Psoas muscle (tissue), 8 donors: ENCODE data around the gene KY. TPM values are rescaled to one million over a fixed set of nuclear protein-coding genes. Genes with fewer than 3 reads are reported as not detected.

ENCODE experiments used
- ATAC-seq, 4 donors: fragments of 200-7000 bp; cut with Tn5 transposase; one replicate each; pipeline ENCODE4 v1.9.1; 2020; ENCODE audit warnings: moderate library complexity in 3 of 4, mild to moderate bottlenecking in 2 of 4
- DNase-seq, 2 donors: peaks; one replicate each; pipeline ENCODE4 v3.0.0-alpha.2; 2020
- H3K27ac ChIP-seq: fragments of 200-600 bp; one replicate; pipeline ENCODE4 v1.8.0; 2022
- H3K27me3 ChIP-seq, 3 donors: fragments of 200-600 bp in 1 of 3; one replicate each; pipeline versions ENCODE4 v1.6.1 to v1.8.0; 2013 to 2022; ENCODE audit warnings: low read length in 2 of 3, mild to moderate bottlenecking in 2 of 3, moderate library complexity in 1 of 3; ENCODE audit not compliant: insufficient read depth in 3 of 3
- H3K36me3 ChIP-seq, 2 donors: fragments of 200-600 bp in 1 of 2; one replicate each; pipeline versions ENCODE4 v1.6.1 to v1.8.0; 2013 to 2022; ENCODE audit warnings: low read depth in 1 of 2, mild to moderate bottlenecking in 1 of 2, moderate library complexity in 1 of 2; ENCODE audit not compliant: insufficient read depth in 1 of 2
- H3K4me1 ChIP-seq: fragments of 200-600 bp; one replicate; pipeline ENCODE4 v1.8.0; 2022
- H3K4me3 ChIP-seq: fragments of 200-600 bp; one replicate; pipeline ENCODE4 v1.8.0; 2022; ENCODE audit warnings: mild to moderate bottlenecking
- H3K9me3 ChIP-seq: fragments of 200-600 bp; one replicate; pipeline ENCODE4 v1.8.0; 2022
- CTCF ChIP-seq: fragments of 200-600 bp; IDR thresholded peaks from one replicate; pipeline ENCODE4 v1.8.0; 2022; ENCODE audit warnings: antibody characterized with exemption
- WGBS, 3 donors: extraction: QIAGEN DNeasy Blood & Tissue Kit; methylation state at CpG; one replicate each; pipeline versions ENCODE4 v1.1.6 to v1.1.7; 2013; 5-methylcytosine and 5-hydroxymethylcytosine counted together
- intact Hi-C, 2 donors: fragments of 100-400 bp; cut with DNase I; formaldehyde crosslinking; loops; one replicate each; pipeline versions ENCODE4 v1.11.0 to v1.14.2; 2022
- polyA plus RNA-seq, 3 donors: library from polyadenylated mRNA; stranded (reverse); fragments of 200-250 nt; gene quantifications; one replicate each; pipeline ENCODE4 v1.2.3, GENCODE V29; 2013
- total RNA-seq, 4 donors: library from RNA; stranded (reverse); fragmentation: NEBNext Ultra II Directional in 2 of 4; extraction: Animal tissue kit (Norgen Biotek cat#: 25700) in 2 of 4; gene quantifications; one replicate each; pipeline versions ENCODE4 v1.2.1 to v1.2.4, GENCODE V29; 2021 to 2023
- donor health status: healthy with polysubstance abuse.
- donor health status: DM: no; HTN: no; CAD: no; lungs with moderate emphysema.
- donor health status: Bipolar disorder and iron deficiency.
- donor health status: healthy.
- donor health status: DM: yes; HTN: yes; CAD: no.
- donor health status: DM: no; HTN: no; CAD: no.
- donor health status: DM: no; HTN: no; CAD: no.
- donor health status: DM: yes; HTN: yes; CAD: no.

KY gene
- total and polyA plus RNA-seq, 7 donors, result 0.30 to 6.7 (median 3.0) TPM; not detected in 1

GRCh38 chr3:134681522-134681900 lies 30.7 kb upstream of the KY start:
- ATAC-seq, result no peak
- peak overlapping the region; percentile 59 for H3K27ac ChIP-seq
- intact Hi-C loops, result no loop called here
- H3K4me1 ChIP-seq, result peaks cover 35% of the 10 kb centered on the region
- 42 to 79% (median 50%) methylated on average over 6 of the region's 6 CpGs for WGBS, 3 donors
- H3K9me3 ChIP-seq, result no peaks in the 10 kb centered on the region
- TF ChIP-seq CTCF, result no peak
- no peaks in the 10 kb centered on the region for H3K36me3 ChIP-seq
- H3K4me3 ChIP-seq, result no peak overlapping the region
- DNase-seq, result no peak
- H3K27me3 ChIP-seq, result no peaks in the 10 kb centered on the region

GRCh38 chr3:134680796-134681521 lies 30.1 kb upstream of the KY start:
- ATAC-seq (peak; percentile 68 to 92 (median 82)), DNase-seq (peak; percentile 28 to 59)
- no peak for TF ChIP-seq CTCF
- intact Hi-C loops, result no loop called here
- Histone ChIP-seq H3K4me1 (peaks cover 33% of the 10 kb centered on the region), H3K4me3 (no peak overlapping the region), H3K27me3 (no peaks in the 10 kb centered on the region), H3K27ac (peak overlapping the region; percentile 59), H3K9me3 (no peaks in the 10 kb centered on the region), H3K36me3 (no peaks in the 10 kb centered on the region)
- 16 to 30% (median 17%) methylated on average over 10 of the region's 10 CpGs for WGBS, 3 donors

GRCh38 chr3:134677987-134678308 lies 27.1 kb upstream of the KY start:
- WGBS, 3 donors, result 78 to 97% (median 85%) methylated on average over 2 of the region's 2 CpGs
- Histone ChIP-seq H3K36me3 (no peaks in the 10 kb centered on the region), H3K9me3 (peaks cover 22% of the 10 kb centered on the region), H3K27me3 (no peaks in the 10 kb centered on the region), H3K4me1 (peaks cover 25% of the 10 kb centered on the region), H3K4me3 (no peak overlapping the region), H3K27ac (no peak overlapping the region)
- no peak for ATAC-seq
- no peak for DNase-seq
- intact Hi-C loops, result no loop called here
- no peak for TF ChIP-seq CTCF

GRCh38 chr3:134677196-134677986 lies 26.6 kb upstream of the KY start:
- H3K4me3 ChIP-seq, result no peak overlapping the region
- H3K36me3 ChIP-seq, result no peaks in the 10 kb centered on the region
- peak; percentile 49 for TF ChIP-seq CTCF
- 43 to 56% (median 48%) methylated on average over 11 of the region's 11 CpGs for WGBS, 3 donors
- peaks cover 25% of the 10 kb centered on the region for H3K4me1 ChIP-seq
- DNase-seq, result peak in 1 of 2 donors; percentile 64
- ATAC-seq, result peak in 3 of 4 donors; percentile 79 to 84 (median 82)
- intact Hi-C loops, result no loop called here
- H3K27ac ChIP-seq, result no peak overlapping the region
- H3K27me3 ChIP-seq, result no peaks in the 10 kb centered on the region
- peaks cover 22% of the 10 kb centered on the region for H3K9me3 ChIP-seq
